ENCODE measurements around the gene KDM2A.
"Not testable (repeated sequence)": the region's sequence is repeated elsewhere in the genome, so short reads cannot be mapped to it uniquely, and the experiment has no call there.

- TF ChIP-seq PATZ1 (tag by site-specific recombination; IDR thresholded peaks at IDR 0.05); CTCF (tag by site-specific recombination; IDR thresholded peaks at IDR 0.05); ZNF324 (tag by site-specific recombination; IDR thresholded peaks at IDR 0.05); YY1 (tag by site-specific recombination; IDR thresholded peaks at IDR 0.05); ZNF561 (tag by site-specific recombination; IDR thresholded peaks at IDR 0.05; ENCODE audit: borderline replicate concordance); ZNF48 (tag by site-specific recombination; IDR thresholded peaks at IDR 0.05); ZNF514 (tag by site-specific recombination; IDR thresholded peaks at IDR 0.05); ZNF23 (tag by site-specific recombination; IDR thresholded peaks at IDR 0.05; ENCODE audit: borderline replicate concordance): not testable (repeated sequence)
- TF ChIP-seq, protein P1, sequence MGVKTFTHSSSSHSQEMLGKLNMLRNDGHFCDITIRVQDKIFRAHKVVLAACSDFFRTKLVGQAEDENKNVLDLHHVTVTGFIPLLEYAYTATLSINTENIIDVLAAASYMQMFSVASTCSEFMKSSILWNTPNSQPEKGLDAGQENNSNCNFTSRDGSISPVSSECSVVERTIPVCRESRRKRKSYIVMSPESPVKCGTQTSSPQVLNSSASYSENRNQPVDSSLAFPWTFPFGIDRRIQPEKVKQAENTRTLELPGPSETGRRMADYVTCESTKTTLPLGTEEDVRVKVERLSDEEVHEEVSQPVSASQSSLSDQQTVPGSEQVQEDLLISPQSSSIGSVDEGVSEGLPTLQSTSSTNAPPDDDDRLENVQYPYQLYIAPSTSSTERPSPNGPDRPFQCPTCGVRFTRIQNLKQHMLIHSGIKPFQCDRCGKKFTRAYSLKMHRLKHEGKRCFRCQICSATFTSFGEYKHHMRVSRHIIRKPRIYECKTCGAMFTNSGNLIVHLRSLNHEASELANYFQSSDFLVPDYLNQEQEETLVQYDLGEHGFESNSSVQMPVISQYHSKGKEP (tag by site-specific recombination; IDR thresholded peaks at IDR 0.05): not testable (repeated sequence)
- TF ChIP-seq, protein P2, sequence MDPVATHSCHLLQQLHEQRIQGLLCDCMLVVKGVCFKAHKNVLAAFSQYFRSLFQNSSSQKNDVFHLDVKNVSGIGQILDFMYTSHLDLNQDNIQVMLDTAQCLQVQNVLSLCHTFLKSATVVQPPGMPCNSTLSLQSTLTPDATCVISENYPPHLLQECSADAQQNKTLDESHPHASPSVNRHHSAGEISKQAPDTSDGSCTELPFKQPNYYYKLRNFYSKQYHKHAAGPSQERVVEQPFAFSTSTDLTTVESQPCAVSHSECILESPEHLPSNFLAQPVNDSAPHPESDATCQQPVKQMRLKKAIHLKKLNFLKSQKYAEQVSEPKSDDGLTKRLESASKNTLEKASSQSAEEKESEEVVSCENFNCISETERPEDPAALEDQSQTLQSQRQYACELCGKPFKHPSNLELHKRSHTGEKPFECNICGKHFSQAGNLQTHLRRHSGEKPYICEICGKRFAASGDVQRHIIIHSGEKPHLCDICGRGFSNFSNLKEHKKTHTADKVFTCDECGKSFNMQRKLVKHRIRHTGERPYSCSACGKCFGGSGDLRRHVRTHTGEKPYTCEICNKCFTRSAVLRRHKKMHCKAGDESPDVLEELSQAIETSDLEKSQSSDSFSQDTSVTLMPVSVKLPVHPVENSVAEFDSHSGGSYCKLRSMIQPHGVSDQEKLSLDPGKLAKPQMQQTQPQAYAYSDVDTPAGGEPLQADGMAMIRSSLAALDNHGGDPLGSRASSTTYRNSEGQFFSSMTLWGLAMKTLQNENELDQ (tag by site-specific recombination; IDR thresholded peaks at IDR 0.05; ENCODE audit: low read depth): not testable (repeated sequence)
These were observed 4.7 kb downstream of the KDM2A start for GRCh38 chr11:67123801-67124200.
